HG02588 (cell line): ENCODE results near the gene PPP4R3A.
"Not testable (repeated sequence)": the region's sequence is repeated elsewhere in the genome, so short reads cannot be mapped to it uniquely, and the experiment has no call there.

Experiments
- ATAC-seq: cut with Tn5 transposase; IDR thresholded peaks from one replicate; pipeline ENCODE4 v1.9.1; 2021; ENCODE audit warnings: mild to moderate bottlenecking, moderate library complexity; ENCODE audit not compliant: unreplicated experiment

PPP4R3A gene

GRCh38 chr14:91506226-91506625, 3.9 kb downstream of the PPP4R3A start:
- ATAC-seq: no peak

GRCh38 chr14:91503000-91503504, 7.1 kb downstream of the PPP4R3A start:
- no peak for ATAC-seq

- no peak for ATAC-seq
Measured at GRCh38 chr14:91501951-91502930, 7.9 kb downstream of the PPP4R3A start.

- no peak for ATAC-seq
Measured at GRCh38 chr14:91501348-91501747, 8.8 kb downstream of the PPP4R3A start.

- no peak for ATAC-seq
Measured at GRCh38 chr14:91496790-91497189, 13.3 kb downstream of the PPP4R3A start.

- not testable (repeated sequence) for ATAC-seq
Measured at GRCh38 chr14:91494392-91495065, 15.6 kb downstream of the PPP4R3A start.

GRCh38 chr14:91493169-91493568, 16.9 kb downstream of the PPP4R3A start:
- ATAC-seq: no peak

- no peak for ATAC-seq
Measured at GRCh38 chr14:91484744-91485143, 25.4 kb downstream of the PPP4R3A start.

GRCh38 chr14:91484186-91484585, 25.9 kb downstream of the PPP4R3A start:
- ATAC-seq: no peak

- no peak for ATAC-seq
Measured at GRCh38 chr14:91482263-91483013, 27.7 kb downstream of the PPP4R3A start.

- ATAC-seq: no peak
Measured at GRCh38 chr14:91477388-91477787, 32.7 kb downstream of the PPP4R3A start.

- no peak for ATAC-seq
Measured at GRCh38 chr14:91473046-91473445, 37.1 kb downstream of the PPP4R3A start.

GRCh38 chr14:91470216-91470615, 39.9 kb downstream of the PPP4R3A start:
- no peak for ATAC-seq

GRCh38 chr14:91466192-91466591, 43.9 kb downstream of the PPP4R3A start:
- ATAC-seq: no peak

- ATAC-seq: no peak
Measured at GRCh38 chr14:91464615-91465205, 45.4 kb downstream of the PPP4R3A start.

GRCh38 chr14:91458612-91459011, 51.5 kb downstream of the PPP4R3A start:
- ATAC-seq: no peak

- no peak for ATAC-seq
Measured at GRCh38 chr14:91456283-91456682, 53.8 kb downstream of the PPP4R3A start.

- no peak for ATAC-seq
Measured at GRCh38 chr14:91454580-91454979, 55.5 kb downstream of the PPP4R3A start.

- no peak for ATAC-seq
Measured at GRCh38 chr14:91454155-91454554, 56.0 kb downstream of the PPP4R3A start.

GRCh38 chr14:91453744-91454143, 56.4 kb downstream of the PPP4R3A start:
- ATAC-seq: no peak
